Stimulated activated CD8-positive, alpha-beta memory T cell treated with anti-CD3 and anti-CD28 coated beads, Interleukin-15, amount 100 ng/mL, for 1 hour (primary cell): ENCODE data around the gene PLK5.
"Not testable (repeated sequence)": the region's sequence is repeated elsewhere in the genome, so short reads cannot be mapped to it uniquely, and the experiment has no call there.

ENCODE experiments used
- DNase-seq: peaks from one replicate; pipeline ENCODE4 v3.0.0-alpha.2; 2020; ENCODE audit warnings: low read depth

PLK5 gene

DNA sequence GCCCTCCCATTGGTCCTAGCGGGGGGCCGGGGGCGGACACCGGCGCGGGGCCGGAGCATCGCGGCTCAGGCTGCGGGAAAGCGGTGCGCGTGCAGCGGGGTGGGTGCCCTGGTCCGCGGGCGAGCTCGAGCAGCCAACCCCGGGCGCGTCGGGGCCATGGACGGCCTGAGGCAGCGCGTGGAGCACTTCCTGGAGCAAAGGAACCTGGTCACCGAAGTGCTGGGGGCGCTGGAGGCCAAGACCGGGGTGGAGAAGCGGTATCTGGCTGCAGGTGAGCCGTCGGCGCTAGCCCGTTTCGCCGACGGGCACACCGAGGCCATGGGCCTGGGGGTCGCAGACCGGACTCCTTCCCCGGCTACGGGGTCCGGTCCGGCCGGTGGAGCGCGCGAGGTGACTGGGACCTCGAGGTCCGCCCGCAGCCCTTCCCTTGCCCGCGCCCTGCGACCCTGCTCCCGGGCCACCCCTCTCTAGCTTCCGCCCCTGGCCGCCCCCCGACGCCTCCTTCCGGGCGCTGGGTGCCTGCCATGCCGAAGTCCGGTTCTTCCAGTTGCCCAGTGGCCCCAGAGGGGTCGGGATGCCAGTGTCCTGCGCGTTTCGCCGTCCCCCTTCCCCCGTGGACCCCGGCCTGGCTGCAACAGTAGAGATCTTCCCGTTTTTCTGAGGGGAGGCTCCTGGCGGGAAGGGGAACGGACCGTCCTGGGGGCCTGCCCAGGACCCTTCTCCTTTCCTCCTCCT is 32.6 kb upstream of the PLK5 start, which contains the start of gene REEP6:
Gene REEP6 (plus strand): TSS at position 68 of the 735 bp plus-strand sequence. CDS start 89 bp downstream, at position 157.
- no peak for DNase-seq

DNA sequence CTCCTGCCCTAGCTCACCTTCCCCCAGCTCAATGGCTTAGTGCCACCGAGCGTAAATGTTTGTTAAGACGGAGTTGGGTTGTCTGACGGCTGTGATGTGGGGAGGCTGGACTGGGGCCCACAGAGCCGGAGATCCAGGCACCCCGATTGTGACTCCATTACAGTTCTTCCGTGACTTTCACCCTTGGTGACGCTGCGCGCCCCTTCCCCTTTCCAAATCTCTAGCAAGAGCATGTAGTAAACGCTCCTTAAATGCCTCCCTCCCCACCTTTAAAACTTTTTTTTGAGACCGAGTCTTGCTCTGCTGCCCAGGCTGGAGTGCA is 32.1 kb upstream of the PLK5 start:
- DNase-seq: no peak

DNA sequence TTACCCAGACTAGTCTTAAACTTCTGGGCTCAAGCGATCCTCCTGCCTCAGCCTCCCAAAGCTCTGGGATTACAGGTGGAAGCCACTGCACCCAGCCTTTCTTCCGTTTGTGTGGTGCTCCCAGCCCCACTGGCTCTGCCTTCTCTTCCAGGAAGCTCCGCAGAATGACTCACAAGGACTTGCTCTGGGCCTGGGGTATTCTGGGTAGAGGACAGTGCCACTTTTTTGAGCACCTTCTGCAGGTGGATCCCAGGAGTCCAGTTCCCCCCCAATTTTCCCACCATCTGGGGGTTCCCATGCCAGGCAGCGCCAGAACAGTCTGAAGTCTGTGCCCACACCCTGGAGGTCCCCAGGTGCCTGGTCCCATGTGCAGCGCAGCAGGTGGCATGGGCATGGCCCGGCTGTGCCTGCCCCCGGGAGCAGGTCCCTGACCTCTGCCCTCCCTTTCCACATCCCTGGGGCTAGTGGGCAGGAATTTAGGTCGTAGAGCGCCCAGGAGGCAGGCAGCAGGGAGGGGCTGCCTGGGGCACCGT is 31.3 kb upstream of the PLK5 start:
- no peak for DNase-seq

DNA sequence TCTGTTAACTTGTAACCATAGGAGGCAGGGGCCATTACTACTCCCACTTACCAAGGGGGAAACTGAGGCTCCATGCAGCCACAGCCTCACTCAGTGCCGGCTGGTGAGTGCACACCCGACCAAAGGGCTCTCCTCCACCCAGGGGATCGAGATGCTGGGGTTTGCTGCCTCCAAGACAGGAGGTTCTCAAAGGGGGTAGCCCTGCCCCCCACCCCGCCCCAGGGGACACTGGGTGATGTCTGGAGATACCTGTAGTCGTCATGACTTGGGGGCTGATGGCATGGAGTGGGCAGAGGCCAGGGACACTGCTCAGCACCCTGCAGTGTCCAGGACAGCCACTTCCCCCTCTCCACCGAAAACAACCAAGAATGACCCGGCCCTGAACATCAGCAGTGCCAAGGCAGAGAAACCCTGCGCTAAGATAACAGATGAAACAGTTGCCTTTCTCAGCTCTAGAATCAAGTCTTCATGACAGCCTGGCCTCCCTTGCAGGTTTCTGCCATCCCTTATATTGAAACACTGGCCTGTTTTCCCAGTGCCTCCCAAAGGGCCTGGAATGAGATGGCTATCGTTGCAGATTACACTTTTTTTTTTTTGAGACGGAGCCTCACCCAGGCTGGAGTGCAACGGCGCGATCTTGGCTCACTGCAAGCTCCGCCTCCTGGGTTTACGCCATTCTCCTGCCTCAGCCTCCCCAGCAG is 29.6 kb upstream of the PLK5 start:
- DNase-seq: no peak

DNA sequence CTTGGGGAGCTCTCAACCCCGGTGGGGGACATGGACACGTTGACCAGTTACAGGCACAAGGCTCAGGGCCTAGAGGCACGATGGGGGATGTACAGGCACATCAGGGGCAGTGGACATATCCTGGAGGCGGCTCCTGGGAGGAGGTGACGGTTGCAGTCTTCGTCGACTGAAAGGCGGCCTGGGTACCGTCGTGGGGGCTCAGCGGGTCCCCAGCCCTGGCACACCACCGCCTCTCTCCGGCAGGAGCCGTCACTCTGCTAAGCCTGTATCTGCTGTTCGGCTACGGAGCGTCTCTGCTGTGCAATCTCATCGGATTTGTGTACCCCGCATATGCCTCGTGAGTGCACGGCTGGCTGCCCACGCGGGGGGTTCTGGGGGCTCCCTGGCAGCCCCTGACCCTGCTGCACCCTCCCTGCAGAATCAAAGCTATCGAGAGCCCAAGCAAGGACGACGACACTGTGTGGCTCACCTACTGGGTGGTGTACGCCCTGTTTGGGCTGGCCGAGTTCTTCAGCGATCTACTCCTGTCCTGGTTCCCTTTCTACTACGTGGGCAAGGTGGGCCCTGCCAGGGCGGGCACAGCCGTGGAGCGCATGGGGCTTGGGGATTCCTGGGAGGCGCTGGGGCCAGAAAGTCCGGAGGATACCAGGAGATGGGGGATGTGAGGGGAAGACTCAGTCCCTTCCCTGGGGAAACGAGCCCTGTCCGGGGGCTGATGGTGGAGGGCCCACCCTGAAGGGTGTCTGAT is 28.7 kb upstream of the PLK5 start:
- no peak for DNase-seq

DNA sequence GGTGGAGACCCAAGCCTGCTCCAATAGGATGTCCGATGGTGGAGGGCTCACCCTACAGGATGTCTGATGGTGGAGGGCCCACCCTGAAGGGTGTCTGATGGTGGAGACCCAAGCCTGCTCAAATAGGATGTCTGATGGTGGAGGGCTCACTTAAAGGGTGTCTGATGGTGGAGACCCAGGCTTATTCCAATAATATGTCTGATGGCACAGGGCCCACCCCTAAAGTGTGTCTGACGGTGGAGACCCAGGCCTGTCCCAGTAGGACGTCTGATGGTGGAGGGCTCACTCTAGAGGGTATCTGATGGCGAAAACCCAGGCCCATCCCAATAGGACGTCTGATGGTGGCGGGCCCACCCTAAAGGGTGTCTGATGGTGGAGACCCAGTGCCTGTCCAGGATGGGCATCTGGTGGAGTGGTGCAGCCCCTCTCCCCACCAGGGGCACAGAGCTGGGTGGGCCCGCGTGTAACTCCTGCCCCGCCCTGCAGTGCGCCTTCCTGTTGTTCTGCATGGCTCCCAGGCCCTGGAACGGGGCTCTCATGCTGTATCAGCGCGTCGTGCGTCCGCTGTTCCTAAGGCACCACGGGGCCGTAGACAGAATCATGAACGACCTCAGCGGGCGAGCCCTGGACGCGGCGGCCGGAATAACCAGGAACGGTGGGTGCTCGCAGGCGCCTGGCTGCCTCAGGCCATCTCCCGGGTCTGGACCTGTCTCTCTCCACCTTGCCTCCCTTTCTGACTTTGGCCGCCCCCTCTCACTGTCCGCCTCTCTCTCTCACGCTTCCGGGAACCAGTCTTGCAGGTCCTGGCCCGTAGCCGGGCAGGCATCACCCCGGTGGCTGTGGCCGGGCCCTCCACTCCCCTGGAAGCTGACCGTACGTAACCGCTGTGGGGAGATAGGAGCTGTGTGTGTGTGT is 27.8 kb upstream of the PLK5 start:
- no peak for DNase-seq

DNA sequence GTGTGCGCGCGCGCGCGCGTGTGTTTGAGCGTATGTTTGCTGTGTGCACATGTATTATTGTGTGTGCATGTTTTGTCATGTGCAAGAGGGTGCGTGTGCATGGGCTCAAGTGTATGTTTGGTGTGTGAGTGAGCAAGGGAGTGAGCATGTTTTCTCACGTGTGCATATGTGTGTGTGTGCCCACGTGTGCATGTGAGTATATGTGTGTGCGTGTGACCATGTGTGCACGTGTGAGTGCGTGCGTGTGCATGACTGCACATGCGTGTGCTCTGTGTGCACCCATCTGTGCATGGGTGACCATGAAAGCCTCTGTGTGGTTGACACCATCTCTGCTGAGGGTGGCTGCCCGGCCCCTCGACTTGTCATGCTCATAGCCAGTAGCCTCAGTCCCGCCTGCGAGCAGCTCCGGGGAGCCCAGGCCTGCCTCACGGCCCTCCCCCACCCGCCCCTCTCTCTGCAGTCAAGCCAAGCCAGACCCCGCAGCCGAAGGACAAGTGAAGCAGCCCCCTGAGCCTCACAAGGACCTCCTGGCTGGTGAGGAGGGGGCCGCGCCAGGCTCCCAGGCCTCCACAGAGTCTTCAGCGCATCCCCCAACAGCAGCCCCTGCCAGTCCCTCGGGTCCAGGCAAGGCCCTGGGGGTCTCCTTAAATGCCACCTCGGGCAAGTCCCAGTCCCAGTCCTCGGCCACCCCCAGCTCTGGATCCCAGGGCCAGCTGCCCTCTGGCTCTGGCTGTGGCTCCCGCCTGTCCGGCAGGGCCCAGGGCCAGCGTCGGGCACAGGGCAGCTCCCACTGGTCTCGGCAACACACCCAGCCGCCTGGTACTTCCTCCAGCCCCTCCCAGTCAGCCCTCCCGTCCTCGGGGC is 26.9 kb upstream of the PLK5 start:
- DNase-seq: no peak

DNA sequence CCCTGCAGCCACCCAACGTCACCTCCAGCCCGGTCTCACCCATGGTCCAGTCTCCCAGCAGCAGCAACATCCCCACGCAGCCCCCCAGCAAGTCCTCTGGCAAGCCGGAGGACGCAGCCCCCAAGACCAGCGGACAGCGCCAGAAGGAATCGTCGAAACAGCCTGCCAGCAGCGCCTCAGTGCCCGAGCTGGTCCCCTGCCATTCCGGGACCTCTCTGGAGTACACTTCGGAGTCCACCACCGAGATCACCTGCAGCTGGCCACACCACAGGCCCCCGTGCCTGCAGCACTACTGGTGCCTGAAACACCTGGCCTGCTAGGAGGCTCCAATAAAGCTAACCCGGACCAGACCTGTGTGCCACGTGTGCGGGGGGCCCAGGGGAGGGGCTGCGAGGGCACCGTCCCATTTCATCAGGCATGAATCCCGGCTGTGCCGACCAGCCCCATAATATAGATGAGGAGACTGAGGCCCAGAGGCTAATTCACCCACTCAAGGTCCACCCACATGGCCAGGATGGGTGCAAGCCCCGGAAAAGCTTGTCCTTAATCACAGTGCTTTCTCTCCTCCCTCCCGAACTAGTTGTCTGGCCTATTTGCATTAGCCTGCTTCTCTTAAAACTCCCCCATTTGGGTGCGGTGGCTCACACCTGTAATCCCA is 26.2 kb upstream of the PLK5 start:
- no peak for DNase-seq

DNA sequence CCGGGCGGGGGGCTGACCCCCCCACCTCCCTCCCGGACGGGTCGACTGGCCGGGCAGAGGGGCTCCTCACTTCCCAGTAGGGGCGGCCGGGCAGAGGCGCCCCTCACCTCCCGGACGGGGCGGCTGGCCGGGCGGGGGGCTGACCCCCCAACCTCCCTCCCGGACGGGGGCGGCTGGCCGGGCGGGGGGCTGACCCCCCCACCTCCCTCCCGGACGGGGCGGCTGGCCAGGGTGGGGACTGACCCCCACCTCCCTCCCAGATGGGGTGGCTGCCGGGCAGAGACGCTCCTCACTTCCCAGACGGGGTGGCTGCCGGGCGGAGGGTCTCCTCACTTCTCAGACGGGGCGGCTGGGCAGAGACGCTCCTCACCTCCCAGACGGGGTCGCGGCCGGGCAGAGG is 24.6 kb upstream of the PLK5 start:
- not testable (repeated sequence) for DNase-seq

DNA sequence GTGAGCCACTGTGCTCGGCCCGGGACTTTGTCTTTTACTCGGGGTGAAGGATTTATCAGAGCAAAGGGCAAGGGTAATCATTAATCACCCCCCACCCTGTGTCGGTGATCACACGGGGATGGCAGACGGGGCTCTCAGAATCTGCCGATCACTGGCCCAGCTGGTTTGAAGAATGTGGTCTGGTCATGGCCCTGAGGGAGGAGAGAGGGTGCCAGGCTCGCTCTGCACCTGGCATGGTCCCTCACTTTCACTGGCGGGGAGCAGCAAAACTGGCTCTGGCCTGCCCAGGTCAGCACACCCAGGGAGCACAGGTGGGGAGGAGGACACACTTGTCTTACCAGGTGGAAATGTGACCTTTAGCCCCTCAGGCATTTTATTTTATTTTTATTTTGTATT is 22.7 kb upstream of the PLK5 start:
- no peak for DNase-seq

DNA sequence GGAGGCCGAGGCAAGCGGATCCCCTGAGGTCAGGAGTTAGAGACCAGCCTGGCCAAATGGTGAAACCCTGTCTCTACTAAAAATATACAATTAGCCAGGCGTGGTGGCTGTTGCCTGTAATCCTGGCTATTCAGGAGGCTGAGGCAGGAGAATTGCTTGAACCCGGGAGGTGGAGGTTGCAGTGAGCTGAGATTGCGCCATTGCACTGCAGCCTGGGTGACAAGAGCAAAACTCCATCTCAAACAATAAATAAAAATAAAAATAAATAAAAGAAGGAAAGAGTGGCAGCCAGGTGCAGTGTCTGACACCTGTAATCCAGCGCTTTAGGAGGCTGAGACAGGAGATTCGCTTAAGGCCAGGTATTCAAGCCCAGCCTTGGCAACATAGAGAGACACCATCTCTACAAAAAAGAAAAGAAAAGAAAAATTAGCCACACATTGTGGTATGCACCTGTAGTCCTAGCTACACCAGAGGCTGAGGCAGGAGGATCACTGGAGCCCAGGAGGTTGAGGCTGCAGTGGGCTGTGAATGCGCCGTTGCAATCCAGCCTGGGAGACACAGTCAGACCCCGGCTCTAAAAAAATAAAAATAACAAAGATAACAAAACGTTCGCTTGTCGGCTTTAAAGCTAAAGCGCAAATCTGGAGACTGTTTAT is 21.3 kb upstream of the PLK5 start:
- no peak for DNase-seq

DNA sequence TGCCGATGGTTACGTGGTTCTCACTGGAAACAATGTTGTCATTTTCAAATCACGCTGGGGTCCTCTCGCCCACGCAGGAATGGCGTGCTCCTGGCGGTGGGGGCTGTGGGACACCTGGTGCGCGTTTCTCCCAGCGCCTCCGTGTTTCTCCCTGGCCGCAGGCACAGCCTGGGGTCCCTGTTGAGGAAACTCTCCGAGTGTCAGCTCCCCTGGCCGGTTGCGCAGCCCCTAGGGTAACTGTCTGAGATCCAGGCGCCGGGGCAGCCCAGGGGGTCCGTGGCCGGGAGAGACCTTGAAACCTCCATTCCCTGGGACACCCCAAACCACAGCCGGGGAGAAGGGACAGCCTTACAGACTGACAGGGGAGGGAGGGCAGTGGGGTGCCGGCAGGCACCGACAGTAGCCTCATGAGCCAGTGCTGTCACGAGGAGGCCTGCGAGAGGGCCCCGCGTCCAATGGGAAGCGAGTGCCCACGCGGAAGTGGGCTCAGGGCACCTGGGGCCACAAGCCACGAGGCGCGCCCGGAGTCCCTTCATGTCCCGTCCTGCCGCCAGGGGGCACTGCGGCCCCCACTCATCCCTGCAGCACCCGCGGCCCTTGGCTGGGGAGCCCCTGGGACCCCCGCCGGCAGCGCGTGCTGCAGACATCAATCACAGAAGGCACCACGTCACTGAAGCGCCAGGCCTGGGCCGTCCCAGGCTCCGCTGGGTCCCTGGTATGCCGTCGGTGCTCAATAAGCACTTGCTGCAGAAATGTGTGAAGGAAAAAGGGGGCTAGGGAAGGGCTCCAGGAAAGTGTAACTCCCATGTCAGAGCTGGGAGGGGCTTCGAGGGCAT is 20.6 kb upstream of the PLK5 start:
- DNase-seq: peak; percentile 31

DNA sequence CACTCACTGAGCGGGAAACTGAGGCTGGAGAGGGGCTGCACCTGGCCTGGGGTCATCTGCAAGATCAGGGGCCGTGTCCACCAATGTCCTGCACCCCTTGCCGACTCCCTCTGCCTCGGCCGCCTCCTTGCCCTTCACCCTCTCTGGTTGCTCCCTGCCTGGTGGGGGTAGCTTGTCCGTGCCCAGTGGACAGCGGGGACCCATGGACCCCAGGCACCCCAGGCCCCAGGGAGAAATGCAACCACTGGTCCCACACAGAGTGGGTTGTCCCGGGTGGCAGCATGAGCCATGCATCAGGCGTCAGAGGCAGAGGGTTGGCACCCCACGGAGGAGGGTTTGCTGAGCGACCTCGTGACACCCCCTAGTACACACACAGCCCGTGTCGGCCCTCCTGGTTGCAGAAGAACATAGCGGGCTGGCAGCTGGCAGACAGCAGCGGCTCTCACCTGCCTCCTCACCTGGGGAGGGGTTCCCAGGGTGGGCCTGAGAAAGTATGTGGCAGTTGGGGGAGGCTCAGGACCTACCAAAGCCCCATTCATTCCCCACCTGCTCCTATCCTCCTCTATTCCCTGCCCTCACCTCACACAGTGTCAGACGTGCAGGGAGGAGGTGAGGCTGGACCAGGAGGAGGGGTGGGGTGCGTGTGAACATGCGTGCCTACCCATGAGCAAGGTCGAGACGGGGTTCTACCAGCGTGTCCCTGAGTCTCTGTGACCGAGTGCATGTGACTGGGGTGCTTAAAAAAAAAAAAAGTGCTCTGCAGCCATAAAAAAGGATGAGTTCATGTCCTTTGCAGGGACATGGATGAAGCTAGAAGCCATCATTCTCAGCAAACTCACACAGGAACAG is 19.7 kb upstream of the PLK5 start:
- no peak for DNase-seq

DNA sequence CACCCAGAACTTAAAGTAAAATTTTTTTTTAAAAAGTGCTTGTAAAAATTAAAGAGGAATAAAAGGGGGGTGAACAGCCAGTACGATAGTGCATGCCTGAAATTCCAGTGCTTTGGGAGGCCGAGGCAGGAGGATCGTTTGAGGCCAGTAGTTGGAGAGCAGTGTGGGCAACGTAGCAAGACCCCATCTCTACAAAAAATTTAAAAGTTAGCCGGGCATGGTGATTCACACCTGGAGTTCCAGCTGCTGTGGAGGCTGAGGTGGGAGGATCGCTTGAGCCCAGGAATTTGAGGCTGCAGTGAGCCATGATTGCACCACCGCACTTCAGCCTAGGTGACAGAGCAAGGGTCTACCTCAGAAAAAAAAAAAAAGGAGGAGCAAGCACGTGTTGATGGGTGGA is 18.9 kb upstream of the PLK5 start:
- DNase-seq: no peak

DNA sequence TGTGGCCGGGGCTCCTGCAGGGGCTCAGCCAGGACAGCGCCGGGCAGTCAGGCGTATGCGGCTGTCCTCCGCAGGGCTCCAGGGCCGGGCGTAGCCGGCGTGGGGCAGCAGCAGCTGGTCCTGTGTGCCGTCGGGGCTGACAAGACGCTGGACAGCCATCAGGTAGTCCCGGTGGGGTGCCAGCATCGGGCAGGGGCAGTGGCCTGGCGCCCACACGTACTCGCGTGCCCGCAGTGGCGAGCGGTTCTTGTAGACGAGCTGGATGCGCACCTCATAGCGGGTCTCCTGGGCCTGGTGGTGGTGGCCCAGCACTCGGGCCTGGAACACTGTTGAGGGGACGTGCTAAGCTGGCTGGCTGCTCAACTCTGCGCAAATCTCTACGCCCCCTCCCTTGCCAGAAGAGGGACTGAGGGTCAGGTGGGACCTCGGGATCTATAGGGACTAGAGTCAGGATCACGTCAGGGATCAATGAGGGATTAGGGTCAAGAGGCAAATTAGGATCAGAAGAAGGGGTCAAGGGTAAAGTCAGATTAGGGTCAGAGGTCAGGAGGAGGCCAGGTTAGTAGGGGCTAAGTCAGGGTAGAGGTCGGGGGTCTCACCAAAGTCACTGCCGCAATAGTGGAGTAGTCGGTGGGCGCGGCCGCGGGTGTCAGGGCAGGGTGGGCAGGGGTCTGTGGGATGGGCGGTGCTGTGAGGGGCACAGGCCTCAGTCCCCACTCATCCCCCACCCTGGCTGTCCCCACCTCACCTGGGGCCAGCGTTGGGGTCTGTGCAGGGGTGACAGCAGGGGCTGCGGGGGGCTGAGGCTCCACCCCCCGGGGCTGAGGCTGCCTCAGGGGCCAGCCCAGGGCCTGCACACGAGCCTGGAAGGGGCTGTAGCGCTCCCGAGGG is 17.6 kb upstream of the PLK5 start:
- no peak for DNase-seq

DNA sequence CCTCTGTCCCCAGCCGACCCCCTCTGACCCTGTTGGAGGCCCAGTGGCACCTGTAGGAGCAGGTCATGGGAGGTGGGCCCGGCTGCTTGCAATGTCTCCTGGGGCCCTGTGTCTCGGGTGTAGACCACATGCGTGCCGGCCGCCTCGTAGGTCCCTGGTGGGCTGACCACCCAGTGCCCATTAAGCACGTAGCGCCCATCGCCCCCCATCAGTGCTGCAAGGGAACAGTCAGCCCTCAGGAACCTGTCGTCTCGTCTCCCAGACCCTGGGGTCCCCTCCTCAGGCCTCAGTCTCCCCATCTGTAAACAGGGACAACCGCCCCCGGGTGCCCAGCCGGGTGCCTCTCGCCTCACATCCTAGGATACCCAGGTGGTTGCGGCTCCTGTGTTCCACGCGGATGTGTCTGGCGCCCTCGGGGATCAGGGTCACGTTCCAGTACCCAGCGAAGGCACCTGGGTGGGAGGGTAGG is 16.7 kb upstream of the PLK5 start:
- no peak for DNase-seq
